Measurements from ENCODE around the gene GLP2R.

The GLP2R gene

DNA sequence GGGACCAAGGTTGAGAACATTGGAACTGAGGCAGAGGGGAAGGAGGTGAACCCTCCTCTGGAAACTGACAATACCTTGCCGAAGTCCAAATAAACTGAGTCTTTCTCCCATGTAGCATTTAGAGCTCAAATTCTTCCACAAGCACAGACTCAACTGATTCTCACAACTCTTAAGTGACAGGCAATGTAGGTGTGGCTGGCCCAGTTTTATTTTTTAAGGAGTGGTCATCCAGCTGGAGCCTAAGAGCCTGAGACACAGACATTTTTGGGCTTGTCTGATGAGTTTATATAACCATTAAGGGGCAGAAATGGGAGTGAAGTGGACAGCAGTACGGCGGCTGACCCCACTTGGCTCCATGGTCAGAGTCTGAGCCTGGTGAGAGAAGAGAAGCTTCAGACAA is 68.5 kb downstream of the GLP2R start:
- CTCF ChIA-PET: no interaction called here

DNA sequence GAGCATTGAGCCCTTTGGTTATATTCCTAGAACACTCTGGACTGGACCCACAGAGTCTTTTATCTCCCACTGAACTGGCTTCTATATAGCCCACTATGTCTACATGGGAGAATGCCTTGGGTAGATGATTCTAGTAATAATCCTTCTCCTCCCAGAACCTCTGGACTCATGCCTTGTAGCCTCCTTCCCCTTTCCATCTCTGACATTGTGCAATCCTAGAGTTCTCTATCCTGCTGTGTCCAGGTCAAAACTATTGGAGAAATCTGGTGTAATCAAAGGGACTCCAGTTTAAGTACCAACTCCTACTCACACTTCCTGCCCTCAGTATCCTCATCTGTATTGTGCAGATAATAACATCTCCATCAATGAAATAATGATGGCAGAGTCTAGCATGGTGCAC is 70.2 kb downstream of the GLP2R start:
- no peak for DNase-seq (ENCODE audit: low read depth, low spot score)
- H3K4me3 ChIP-seq (ENCODE audit: low read depth, low read length): no peak overlapping the region
- ChIA-PET CTCF (interaction anchor here (0.6 kb wide), 1 partner anchor 83 kb away, joined by 3 read pairs; no protein-coding TSS in a partner anchor), POLR2A (no interaction called here)
- TF ChIP-seq, protein P1, sequence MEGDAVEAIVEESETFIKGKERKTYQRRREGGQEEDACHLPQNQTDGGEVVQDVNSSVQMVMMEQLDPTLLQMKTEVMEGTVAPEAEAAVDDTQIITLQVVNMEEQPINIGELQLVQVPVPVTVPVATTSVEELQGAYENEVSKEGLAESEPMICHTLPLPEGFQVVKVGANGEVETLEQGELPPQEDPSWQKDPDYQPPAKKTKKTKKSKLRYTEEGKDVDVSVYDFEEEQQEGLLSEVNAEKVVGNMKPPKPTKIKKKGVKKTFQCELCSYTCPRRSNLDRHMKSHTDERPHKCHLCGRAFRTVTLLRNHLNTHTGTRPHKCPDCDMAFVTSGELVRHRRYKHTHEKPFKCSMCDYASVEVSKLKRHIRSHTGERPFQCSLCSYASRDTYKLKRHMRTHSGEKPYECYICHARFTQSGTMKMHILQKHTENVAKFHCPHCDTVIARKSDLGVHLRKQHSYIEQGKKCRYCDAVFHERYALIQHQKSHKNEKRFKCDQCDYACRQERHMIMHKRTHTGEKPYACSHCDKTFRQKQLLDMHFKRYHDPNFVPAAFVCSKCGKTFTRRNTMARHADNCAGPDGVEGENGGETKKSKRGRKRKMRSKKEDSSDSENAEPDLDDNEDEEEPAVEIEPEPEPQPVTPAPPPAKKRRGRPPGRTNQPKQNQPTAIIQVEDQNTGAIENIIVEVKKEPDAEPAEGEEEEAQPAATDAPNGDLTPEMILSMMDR (IDR thresholded peaks at IDR 0.05; ENCODE audit: insufficient read depth, low read length, missing control alignments): no peak

More for the DNA sequence above, 68.5 kb downstream of the GLP2R start:
- DNase-seq (ENCODE audit: low read depth, low spot score): no peak
- POLR2A ChIA-PET: no interaction called here
- TF ChIP-seq, protein P1 (IDR thresholded peaks at IDR 0.05; ENCODE audit: insufficient read depth, low read length, missing control alignments): no peak
- H3K4me3 ChIP-seq (ENCODE audit: low read depth, low read length): no peak overlapping the region

DNA sequence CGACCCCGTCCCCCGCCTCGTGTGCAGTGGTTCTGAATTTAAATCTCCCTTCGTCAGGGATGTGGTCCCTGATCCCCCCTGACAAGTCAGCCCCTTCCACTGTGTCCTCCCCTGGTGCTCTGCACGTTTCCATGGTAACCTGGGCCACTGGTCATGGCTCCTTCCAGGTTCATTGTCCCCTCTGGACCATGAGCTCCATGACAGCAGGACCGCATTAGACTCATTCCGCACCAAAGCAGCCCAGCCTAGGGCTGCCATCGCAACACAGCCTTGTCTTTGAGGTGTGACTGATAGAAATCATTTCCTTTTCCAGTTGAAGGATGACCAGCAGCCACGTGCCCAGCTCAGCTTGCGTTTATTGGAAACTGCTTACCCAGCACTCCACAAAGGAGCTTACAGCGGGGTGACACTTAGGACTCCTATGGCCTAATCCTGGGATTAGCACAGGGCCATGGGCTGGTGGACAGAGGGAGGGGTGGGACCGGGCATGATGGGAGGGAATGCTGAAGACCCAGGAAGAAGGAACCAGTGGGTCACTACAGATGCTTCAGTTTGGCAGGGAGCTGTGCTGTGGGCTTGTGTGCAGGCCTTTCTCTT is 71.7 kb downstream of the GLP2R start:
- POLR2A ChIA-PET: no interaction called here
- DNase-seq (ENCODE audit: low read depth, low spot score): no peak
- no peak overlapping the region for H3K4me3 ChIP-seq (ENCODE audit: low read depth, low read length)
- TF ChIP-seq, protein P1 (IDR thresholded peaks at IDR 0.05; ENCODE audit: insufficient read depth, low read length, missing control alignments): no peak
- CTCF ChIA-PET: interaction anchor here (1.2 kb wide), 1 partner anchor 11 kb away, joined by 3 read pairs; no protein-coding TSS in a partner anchor

DNA sequence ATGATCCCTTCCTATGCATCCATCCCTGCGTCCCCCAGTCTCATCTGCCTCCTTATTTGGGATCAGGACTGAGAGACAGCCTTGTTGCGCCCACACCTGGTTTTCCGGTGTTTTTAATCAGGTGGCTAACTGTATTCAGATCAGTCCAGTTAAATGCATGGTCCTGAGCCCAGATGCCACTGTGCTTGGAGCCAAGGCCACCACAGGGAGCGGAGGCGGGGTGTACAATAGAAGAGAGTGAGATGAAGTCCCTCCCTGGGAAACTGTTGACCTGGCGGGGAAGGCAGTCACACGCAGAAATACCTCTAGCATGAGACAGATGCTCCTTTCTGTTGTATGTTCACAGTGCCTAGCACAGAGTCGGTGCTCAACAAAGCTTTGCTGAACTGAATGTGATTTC is 73.1 kb downstream of the GLP2R start:
- H3K4me3 ChIP-seq (ENCODE audit: low read depth, low read length): no peak overlapping the region
- ChIA-PET POLR2A (no interaction called here), CTCF (interaction anchor here (1.1 to 1.4 kb wide), 3 partner anchors 10 to 27 kb away, joined by 3 to 4 read pairs (median 3); no protein-coding TSS in a partner anchor)
- DNase-seq (ENCODE audit: low read depth, low spot score): no peak
- TF ChIP-seq, protein P1 (IDR thresholded peaks at IDR 0.05; ENCODE audit: insufficient read depth, low read length, missing control alignments): no peak

DNA sequence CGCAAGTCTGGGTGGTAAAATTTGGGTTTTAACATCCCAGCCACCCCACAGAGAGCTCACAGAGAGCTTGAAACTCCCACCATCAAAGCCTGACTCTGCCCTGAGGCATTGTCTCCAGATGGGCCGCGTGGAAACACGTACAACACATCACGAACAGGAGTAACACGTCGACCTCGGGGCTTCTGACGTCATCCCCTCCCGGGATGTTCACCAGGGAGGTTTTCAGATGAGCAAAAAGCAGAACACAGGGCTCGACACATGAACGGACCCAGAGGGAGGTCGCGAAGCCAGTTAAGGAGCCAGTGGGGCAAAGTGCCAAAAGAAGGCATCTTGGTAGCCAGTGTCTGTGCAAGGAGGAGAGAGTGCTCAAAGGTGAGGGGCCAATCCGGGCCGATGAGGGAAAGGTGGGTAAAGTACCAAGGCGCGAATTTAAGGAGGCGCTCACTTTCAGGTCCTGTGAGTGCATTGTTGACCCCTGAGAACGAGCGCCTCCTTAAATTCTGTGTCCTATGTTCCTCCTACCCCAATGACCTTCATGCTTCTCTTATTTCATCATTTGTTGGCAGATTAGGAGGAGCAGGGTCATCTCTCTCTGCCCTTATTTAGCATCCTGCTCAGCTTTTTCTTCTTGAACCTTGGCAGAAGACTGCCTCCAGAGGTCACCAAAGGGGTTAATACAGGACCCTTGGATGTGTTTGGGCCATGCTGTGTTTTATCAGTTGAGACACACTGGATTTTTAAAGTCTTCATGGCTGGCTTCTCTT is 73.7 kb downstream of the GLP2R start:
- TF ChIP-seq, protein P1 (IDR thresholded peaks at IDR 0.05; ENCODE audit: insufficient read depth, low read length, missing control alignments): no peak
- H3K4me3 ChIP-seq (ENCODE audit: low read depth, low read length): no peak overlapping the region
- ChIA-PET CTCF (interaction anchor here (1.1 to 1.4 kb wide), 2 partner anchors 20 to 27 kb away, joined by 3 to 4 read pairs; no protein-coding TSS in a partner anchor), POLR2A (interaction anchor here (0.6 kb wide), 1 partner anchor 11 kb away, joined by 3 read pairs; no protein-coding TSS in a partner anchor)
- no peak for DNase-seq (ENCODE audit: low read depth, low spot score)

DNA sequence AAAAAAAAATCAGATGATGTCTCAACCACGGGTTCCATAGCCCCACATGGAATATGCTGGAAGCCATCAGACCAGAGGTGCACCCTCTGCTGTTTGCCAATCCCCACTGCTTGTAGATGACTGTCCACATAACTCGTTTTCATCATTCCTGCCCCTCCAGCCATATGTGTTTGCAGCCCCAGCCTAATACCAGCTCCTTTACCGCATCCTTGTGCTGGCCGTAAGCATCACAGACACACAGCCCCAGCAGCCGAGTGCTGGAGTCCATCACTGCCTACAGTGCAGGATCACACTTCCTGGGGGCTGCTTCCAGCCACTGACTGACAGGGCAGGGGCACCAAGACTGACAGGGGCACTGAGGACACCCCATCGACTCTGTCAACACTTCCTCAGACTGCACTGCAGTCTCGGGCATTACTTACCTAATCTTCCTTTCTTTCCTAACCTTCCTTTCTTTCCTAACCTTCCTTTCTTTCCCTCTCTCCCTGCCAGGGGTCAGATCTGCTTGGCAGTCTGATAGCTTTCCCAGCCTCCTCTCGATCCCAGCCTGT is 74.4 kb downstream of the GLP2R start:
- TF ChIP-seq, protein P1 (IDR thresholded peaks at IDR 0.05; ENCODE audit: insufficient read depth, low read length, missing control alignments): no peak
- CTCF ChIA-PET: interaction anchor here (1.4 kb wide), 1 partner anchor 25 kb away, joined by 4 read pairs; no protein-coding TSS in a partner anchor

More for the DNA sequence above, 74.4 kb downstream of the GLP2R start:
- DNase-seq (ENCODE audit: low read depth, low spot score): no peak
- H3K4me3 ChIP-seq (ENCODE audit: low read depth, low read length): no peak overlapping the region
- POLR2A ChIA-PET: interaction anchor here (0.6 kb wide), 1 partner anchor 12 kb away, joined by 3 read pairs; no protein-coding TSS in a partner anchor

Measured in AG04449 (cell line).